HG02885 (cell line): Measurements from ENCODE around the gene TP53I13.
A peak's percentile ranks its signal among the peaks of the same experiment; 100 is the strongest.

ENCODE experiments used
- ATAC-seq: cut with Tn5 transposase; IDR thresholded peaks from one replicate; pipeline ENCODE4 v1.9.1; 2021; ENCODE audit warnings: mild to moderate bottlenecking; ENCODE audit not compliant: unreplicated experiment, poor library complexity

TP53I13 gene

DNA sequence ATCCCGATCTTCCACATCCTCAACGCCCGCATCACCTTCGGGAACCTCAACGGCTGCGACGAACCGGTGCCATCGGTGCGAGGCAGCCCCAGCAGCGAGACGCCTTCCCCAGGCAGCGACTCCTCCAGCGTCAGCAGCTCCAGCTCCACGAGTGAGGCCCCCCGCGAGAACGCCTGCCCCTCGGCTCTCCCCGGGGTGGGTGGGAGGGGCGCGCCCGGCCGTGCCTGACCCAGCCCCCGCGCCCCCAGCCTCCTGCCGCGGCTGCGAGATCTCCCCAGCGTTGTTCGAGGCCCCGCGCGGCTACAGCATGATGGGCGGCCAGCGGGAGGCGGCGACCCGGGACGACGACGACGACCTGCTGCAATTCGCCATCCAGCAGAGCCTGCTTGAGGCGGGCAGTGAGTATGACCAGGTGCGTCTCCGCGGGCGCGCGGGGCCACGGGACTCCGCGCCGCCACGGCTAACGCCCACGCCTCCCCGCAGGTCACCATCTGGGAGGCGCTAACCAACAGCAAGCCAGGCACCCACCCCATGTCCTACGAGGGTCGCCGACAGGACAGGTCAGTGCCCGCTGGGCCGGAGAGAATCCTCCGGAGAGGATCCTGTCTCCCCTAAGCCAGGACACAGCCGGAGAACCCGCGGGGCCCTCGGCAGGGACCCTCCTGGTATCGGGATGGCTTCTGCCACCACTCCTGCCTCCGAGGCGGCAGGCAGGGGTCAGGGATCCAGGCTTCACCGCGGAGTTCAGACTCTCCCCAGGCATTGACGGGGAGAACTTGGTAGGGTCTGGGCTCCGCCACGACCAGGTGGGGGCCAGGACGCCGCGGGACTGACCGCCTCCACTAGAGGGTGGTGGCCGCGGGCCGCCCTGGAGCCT lies 44.1 kb downstream of the TP53I13 start:
- no peak for ATAC-seq

DNA sequence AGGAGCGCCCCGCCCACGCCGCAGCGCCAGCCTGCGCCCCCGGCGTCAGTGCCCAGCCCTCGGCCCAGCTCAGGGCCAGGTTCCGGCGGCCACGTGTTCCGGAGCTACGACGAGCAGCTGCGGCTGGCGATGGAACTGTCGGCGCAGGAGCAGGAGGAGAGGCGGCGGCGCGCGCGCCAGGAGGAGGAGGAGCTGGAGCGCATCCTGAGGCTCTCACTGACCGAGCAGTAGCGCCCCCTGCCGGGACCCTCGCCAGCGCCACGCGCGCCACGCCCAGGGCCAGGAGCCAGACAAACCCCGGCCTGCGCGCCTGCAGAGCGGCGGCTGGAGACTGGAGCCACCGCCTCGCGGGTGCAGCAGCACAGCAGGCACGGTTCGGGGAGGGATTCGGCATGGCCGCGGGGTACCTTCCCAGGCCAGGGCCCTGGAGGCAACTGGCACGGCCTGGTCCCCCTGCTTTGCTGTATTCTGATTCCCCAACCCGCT lies 44.9 kb downstream of the TP53I13 start:
- ATAC-seq: peak; percentile 47

DNA sequence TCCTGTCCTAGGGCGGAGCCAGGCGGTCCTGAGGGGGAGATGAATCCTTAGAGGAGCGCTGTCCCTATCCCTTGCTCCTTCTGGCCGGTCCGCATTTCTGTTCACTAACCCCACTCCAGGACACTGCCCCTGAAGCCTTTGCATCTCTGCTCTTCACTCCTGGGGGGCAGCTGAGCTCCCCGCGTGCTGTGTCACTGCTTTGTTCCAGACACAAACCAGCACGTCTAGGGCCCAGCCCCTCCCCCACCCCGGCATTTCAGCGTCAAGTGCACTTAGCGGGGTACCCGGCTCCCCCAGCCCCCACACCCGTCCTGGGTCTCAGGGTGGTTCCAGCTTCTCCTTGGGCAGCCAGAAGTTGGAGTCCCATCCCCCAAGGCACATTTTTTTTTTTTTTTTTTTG lies 45.4 kb downstream of the TP53I13 start:
- ATAC-seq: no peak

DNA sequence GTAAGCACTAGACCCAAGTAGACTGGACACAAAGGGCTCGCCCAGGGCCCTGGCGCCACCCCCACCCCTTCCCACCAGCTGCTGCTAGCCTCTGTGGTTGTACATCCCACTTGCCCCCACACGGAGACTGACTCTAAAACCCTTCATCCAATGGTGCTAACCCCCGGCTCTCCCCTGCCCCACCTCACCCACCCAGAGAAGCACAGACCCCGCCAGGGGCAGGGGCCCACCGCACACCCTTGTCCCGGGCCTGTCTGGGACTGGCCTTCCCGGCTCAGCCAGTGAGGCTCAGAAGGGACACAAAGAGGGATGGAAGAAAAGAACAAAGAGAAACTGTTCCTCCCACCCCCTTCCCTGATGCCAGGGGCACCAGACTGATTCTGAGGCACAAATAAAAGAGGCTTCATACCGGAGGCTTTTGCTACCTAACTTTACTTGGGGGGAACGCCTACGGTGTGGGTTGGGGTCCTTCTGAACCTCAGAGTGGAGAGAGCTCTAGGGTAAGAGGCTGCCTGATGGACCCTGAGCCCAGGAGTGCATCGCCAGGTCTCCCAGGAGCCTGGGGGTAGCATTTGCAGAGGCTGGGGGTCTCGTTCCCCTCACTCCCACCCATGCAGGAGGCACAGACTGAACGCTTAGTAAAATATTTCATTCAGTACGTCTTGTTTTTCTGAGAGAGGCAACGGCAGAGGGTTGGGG lies 46.0 kb downstream of the TP53I13 start:
- ATAC-seq: no peak

DNA sequence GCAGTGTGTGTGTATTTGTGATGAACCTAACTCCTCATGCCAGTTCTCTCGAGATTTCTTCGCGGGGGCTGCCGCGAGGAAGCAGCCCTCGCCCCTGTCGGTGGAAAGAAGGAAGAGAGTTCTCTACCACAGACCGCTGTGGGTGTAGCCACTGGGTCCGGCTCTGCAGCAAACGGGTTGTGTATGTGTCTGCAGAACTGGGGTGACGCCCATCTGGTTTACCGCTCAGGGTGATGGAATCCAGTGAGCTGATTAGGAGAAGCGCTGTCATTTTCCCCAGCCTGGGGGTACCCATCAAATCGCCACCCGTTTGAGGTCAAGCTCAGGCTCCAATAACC lies 46.5 kb downstream of the TP53I13 start:
- no peak for ATAC-seq

DNA sequence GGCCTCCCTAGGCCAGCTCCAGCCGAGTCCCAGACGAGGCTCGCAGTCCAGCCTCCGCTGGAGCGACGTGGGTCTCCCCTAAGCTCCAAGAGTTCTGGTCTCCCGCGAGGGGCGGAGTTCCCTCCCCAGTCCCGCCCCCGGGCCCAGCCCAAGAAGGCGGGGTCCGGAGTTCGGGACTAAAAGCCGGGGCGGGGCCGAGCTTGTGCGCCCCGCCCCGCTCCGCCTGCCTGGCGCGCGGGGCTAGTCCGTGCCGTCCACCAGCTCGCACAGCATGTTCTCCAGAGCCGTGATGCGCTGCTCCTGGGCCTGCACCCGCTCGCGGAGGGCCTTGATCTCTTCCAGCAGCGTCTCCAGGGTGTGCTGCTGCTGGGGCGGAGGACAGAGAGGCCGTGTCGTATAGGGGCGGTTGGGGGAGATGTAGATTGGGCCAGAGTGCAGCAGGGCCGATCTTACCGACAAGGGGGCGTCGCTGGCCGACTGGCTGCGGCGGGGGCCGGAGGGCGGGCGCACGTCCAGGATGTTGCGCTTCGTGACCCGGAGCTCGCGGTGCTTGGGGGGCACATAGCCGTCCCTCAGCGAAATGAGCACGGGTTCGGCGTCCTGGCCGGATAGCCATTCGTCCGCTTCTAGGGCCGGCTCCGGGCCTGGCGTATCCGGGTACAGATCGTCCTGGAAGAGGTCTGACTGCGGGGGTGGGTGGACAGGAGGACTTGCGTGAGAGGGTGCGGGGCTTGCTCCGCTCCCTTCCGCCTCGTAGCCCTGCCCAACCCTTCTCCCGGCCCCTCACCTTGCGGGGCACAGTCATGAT lies 47.2 kb downstream of the TP53I13 start:
- ATAC-seq: peak; percentile 67

DNA sequence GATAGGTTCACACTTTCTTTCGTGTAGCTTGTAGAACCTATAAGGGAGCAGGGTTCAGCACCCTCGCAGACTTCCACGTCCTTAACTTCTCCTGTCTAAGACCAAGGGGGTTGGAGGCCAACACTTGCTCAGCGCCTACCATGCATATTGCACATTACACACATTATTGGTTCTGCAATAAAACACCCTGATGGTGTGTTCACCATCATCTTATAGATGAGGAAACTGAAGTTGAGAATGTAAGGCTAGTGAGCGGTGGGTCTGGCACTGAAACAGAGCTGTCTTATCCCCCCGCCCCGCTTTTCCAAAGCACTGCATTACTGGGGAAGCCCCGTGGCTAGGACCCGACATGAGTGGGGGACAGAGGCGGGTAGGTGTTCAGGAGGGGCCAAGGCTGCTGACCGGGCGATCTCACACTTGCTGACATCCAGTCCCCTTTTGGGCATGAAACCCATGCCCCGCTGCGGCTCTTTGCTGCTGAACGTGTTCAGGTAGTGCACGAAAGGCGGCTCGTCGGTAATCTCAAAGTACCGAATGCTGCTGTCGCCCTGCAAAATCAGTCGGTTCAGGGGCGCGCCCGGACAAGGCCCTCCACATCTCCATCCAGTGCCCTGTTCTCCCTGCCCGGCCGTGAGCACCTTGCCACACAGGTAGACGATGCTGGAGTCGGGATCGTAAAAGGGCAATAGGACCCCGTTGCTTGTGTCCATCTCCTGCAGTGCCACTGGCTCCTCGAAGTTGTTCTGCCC lies 48.0 kb downstream of the TP53I13 start:
- no peak for ATAC-seq

DNA sequence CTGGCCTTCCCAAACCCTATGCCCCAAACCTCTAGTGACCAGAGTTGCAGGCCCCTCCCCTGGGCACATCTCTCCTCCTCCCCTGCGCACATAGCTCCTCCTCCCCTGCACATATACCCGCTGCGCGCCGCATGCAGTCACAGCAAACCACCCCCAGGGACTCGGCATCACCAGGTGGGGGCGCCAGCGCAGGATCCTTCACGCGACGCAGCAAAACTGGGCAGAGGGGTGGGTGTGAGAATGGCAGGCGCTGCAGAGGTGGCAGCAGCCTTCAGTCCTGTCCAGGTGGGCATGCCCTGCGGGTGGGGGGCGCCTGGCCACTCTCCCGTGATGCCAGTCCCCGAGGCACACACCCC lies 48.6 kb downstream of the TP53I13 start:
- ATAC-seq: peak; percentile 49

DNA sequence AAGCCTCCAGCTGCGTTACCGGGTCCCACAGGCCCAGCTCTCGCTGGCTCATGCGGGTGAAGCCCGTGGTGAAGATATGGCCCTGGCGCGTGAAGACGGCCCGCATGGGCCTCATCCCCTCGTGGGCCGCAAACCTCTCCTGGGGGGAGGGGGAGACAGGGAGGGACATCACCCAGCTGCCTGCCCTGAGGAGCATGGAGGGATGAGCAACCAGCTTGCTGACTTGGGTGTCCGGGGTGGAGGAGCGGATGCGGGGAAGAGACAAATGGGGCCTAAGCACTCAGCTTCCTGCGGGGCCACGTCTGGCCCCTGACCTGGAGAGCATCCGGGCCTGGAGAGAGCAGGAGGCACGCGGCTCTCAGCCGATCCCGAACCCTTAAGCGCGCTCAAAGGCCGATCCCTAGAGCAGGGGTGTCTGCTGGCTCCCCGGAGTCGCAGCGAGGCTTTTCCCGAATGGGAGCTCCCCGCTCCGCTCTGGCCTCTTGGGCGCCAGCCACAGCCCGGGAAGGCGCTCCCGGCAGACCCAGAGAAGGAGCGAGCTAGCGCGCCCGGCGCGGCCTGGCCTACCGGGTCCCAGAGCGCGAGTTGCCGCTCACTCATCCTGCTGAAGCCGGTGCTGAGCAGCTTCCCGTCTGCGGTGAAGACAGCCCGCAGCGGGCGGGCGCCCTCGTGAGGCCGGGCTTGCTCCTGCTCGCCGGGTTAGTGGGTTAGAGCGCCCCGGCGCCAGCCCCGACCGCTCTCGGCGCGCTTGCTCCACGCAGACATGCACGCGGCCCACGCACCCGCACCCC lies 49.2 kb downstream of the TP53I13 start:
- peak; percentile 44 for ATAC-seq

DNA sequence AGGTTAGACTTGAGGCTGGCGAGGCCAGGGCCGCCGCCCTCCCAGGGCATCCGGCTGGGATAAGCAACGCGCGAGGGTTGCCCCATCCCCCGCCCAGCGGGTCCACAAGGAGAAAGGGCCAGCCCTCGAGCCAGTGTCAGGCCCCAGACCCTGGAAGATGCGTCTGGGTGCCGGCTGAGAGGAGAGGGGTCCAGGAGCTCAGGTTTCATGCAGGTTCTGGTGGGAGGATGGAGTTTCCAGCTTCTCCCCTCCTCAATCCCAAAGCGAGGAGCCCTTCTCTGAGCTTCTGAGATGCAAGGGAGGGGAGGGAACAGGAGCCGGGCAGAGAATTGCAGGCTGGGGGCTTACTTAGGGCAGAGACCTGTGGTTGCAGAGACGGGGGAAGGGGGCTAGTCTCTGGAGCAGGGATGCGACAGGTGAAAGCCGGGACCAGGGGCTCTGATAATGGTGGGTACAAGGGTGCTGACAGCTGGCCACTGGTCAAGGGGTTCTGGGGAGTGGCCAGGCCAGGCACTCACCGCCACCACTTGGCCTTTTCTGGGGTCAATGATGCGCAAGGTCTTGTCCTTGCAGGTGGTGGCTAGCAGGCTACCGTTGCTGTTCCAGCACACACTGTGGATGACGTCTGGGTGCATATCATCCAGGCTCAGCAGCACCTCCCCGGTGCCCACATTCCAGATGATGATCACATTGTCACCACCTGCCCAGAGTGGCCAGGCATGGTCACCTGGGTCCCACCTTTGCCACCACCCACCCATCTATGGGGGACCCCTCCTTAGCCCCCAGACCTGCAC lies 50.0 kb downstream of the TP53I13 start:
- no peak for ATAC-seq

DNA sequence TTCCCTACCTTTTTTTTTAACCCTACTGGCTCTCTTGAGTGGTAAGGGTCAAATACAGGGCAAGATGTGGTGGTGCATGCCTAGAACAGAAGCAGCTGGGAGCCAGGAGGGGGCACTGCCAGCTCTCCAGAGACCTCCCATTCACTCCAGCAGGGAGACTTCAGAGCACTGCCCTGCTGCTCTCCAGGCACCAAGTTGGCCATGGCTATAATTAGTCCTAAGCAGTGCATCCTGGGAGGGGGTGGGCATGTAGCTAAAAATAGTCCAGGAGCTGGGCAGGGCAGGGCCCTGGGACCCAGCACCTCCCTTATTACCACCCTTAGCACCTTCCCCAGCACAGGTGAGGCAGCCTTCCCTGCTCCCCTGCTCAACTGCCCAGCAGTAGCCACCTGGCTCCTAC lies 50.8 kb downstream of the TP53I13 start:
- ATAC-seq: no peak

DNA sequence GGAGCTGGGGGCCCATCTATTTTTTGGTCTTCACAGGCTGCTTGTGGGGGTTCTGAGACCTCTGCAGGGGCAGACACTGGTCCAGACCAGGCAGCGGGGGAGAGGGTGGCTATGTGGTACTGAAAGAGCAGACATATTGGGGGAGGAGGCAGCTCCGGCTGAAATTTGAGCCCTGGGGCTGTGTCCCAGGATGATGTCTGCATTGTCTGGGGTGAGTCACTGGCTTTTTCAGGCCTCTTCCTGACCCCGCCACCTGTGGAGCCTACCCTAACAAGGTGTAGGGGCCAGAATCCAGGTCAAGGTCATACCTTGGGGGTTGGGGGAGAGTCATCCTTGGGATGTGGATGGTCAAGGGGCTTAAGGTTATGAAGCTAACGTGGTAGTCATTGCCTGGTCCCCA lies 51.8 kb downstream of the TP53I13 start:
- no peak for ATAC-seq

DNA sequence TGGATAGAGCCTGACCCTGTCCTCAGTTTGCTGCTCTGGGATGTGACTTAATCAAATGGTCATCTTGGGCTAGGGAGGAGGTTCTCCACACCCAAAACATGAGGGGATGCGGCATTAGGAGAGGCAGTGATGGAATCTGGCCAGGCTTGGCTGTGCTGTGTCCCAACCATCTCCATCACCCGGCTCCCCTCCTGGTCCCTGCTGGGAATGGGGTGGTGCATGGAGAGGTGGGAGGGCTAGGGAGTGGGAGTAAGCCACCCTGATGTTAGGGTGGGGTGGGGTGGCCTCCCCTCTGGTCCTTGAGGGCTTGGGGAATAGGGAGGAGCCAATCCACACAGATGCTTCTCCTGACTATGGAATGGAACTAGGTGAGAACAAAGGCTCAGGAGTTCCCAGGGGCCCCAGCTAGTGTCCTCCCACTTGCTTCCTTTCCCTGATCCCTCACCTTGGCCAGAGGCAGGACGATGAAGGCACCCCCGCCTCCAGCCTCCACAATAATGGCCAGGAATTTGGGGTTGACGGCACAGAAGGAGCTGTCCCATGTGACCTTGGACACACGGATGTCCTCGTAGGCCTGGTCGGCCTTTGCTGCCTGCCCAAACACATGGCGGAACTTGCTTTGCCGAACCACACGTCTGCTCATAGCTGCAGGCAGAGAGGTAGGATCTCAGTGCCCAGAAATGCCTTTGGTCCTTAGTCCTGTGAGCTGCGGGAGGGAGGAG lies 52.4 kb downstream of the TP53I13 start:
- no peak for ATAC-seq

DNA sequence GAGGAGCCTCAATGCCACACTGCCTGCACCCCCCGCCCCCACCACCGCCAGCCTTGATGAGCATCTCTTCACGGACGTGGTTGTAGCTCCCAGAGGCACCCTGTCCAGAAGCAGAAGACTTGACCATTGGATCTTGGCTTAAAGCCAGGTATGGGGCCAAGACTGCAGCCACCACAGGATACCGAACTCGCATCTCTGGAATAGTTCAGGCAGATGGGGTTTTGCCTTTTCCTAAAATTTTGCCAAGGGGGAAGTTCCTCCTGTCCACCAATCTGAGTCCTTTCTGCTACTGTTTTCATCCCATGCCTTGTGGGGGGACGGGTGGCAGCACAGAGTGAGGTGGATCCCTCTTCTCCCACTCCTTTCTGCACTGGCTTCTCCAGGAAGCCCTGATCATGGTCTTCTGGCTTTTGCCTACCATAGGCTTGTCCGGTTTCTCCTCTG lies 53.3 kb downstream of the TP53I13 start:
- ATAC-seq: no peak
